LNCaP clone FGC (cell line): ENCODE data around the gene BBX.

Experiments
- DNase-seq: peaks from one replicate; pipeline ENCODE4 v3.0.0-alpha.2; 2011; ENCODE audit warnings: low read depth
- H3K4me3 ChIP-seq: 2 replicates; pipeline ENCODE4 v1.5.1; 2011; ENCODE audit warnings: mild to moderate bottlenecking, low read depth, low read length, control low read depth
- TF ChIP-seq, protein P1 (sequence below): IDR thresholded peaks from 2 replicates; pipeline ENCODE4 v1.5.1; 2012; ENCODE audit warnings: mild to moderate bottlenecking; ENCODE audit not compliant: control insufficient read depth, insufficient read depth; ENCODE audit errors: extremely low read depth

The BBX gene

DNA sequence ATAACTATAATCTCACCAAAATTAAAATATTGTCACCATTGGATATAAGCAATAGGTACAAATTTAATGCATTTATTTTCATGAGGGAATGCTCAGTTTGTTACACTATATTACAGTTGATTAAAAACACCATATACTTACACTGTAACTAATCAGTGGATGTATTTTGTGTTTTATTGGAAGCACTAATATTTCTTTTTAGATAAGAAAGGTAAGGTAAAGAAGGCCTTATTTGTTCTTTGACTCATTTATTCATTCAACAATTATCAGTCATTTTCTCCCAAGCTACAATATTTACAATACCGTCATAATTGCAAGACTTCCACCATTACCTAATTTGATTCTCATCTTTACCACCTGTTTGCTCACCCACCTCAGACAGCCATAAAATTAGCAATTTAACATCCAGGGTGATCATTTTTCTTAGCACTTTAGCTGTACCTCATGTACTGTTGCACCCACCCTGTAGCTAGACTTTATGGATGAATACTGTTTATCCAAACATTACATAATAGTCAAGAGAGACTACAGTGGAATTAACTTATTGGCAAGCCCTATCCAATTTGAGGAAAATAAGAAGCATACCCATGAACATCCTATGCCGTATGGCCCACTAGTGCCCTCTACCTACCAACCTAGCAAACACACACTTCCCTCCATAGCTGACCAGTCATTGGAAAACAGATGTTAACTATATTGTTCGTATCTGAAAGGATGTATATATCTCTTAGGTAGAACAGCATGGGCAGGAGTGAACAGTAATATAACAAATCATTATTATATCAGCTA lies 229.6 kb downstream of the BBX start:
- TF ChIP-seq, protein P1, sequence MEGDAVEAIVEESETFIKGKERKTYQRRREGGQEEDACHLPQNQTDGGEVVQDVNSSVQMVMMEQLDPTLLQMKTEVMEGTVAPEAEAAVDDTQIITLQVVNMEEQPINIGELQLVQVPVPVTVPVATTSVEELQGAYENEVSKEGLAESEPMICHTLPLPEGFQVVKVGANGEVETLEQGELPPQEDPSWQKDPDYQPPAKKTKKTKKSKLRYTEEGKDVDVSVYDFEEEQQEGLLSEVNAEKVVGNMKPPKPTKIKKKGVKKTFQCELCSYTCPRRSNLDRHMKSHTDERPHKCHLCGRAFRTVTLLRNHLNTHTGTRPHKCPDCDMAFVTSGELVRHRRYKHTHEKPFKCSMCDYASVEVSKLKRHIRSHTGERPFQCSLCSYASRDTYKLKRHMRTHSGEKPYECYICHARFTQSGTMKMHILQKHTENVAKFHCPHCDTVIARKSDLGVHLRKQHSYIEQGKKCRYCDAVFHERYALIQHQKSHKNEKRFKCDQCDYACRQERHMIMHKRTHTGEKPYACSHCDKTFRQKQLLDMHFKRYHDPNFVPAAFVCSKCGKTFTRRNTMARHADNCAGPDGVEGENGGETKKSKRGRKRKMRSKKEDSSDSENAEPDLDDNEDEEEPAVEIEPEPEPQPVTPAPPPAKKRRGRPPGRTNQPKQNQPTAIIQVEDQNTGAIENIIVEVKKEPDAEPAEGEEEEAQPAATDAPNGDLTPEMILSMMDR, result peak; percentile 61
- DNase-seq, result no peak
- no peak overlapping the region for H3K4me3 ChIP-seq

- no peak for DNase-seq
- TF ChIP-seq, protein P1, result peak; percentile 74
- H3K4me3 ChIP-seq, result no peak overlapping the region
Measured at GRCh38 chr3:107753494-107753893, 230.7 kb downstream of the BBX start.

- DNase-seq, result no peak
- H3K4me3 ChIP-seq, result no peak overlapping the region
- TF ChIP-seq, protein P1, result no peak
Measured at GRCh38 chr3:107753976-107754375, 231.2 kb downstream of the BBX start.

DNA sequence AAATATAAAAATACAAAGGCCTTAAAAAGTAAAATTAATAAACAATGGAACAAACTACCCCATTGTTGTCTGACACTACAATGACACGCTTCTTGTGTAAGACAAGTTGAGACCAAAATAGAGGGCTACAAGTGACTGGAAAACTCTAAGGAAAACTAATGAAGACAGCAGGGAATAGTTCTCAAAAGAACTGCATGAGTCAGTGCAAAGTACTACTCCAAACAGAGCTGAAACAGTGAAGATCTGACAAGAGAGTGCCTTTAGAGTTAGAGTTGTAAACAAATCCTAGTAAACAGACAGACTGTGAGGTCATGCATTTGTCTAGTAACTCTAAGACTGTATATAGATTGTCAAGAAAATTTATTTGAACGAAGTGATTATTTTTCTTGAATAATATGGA lies 233.9 kb downstream of the BBX start:
- no peak overlapping the region for H3K4me3 ChIP-seq
- no peak for DNase-seq
- TF ChIP-seq, protein P1, result no peak

DNA sequence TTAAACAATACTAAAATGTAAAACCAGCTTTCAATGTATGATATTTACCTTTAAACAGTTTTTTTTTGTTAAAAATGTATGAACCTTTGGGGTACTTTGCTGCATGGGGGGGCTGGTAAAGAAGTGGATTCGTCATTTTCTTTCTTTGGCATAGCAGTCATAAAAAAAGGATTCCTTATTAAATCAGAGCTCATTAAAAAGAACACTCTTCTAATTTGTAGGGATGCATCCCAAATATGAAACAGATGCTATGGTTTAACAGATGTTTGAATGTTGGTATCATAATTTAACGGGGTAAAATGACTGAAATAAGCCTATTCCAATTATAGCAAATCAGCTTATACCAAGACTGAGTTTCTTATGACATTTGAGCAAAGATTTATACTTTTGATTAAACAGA lies 234.4 kb downstream of the BBX start:
- H3K4me3 ChIP-seq, result no peak overlapping the region
- TF ChIP-seq, protein P1, result no peak
- DNase-seq, result no peak

DNA sequence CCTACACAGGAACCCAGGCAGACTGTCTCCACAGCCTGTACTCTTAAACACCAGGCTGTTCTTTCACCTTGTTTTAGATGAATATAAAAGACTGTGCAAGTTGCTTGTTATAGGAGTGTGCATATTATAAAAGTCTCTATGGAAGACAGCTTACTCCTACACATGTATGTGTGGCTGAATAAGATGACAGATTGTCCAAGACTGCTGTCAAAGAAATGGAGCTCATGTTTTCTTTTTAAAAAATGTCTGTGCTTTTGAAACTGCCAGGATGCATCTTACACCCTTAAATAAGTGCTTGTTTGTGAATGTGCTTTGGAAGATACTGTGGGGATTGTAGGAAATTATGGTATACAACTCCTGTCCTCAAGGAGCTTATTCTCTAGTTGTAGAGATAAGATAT lies 237.4 kb downstream of the BBX start:
- TF ChIP-seq, protein P1, result no peak
- no peak for DNase-seq
- no peak overlapping the region for H3K4me3 ChIP-seq

DNA sequence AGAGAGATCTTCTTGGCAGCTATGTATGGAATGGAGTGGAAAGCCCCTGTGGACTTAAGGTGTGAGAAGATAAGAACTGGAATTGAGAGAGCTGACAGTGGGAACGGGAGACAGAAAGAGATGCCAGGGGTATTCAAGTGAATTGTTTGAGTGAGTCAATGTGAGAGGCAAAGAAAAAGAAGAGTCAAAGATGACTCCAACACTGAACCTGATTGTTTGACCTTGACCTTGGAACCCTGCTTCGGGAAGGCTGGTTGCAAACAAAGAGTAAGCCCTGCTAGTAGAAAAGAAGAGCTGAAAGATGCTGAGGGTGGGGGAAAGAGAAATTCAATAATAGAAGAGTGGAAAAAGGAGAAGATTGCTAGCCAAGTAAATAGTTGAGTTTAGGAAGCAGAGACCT lies 238.6 kb downstream of the BBX start:
- no peak overlapping the region for H3K4me3 ChIP-seq
- TF ChIP-seq, protein P1, result no peak
- no peak for DNase-seq
